Measurements from ENCODE around the gene EXD1. TPM values are rescaled to one million over a fixed set of nuclear protein-coding genes. Genes with fewer than 3 reads are reported as not detected.

EXD1 gene
- total and polyA plus RNA-seq, 9 of the 15 experiments (the other 6 are each of a cell fraction or from before 2014, with no cell fraction given) = not detected

DNA sequence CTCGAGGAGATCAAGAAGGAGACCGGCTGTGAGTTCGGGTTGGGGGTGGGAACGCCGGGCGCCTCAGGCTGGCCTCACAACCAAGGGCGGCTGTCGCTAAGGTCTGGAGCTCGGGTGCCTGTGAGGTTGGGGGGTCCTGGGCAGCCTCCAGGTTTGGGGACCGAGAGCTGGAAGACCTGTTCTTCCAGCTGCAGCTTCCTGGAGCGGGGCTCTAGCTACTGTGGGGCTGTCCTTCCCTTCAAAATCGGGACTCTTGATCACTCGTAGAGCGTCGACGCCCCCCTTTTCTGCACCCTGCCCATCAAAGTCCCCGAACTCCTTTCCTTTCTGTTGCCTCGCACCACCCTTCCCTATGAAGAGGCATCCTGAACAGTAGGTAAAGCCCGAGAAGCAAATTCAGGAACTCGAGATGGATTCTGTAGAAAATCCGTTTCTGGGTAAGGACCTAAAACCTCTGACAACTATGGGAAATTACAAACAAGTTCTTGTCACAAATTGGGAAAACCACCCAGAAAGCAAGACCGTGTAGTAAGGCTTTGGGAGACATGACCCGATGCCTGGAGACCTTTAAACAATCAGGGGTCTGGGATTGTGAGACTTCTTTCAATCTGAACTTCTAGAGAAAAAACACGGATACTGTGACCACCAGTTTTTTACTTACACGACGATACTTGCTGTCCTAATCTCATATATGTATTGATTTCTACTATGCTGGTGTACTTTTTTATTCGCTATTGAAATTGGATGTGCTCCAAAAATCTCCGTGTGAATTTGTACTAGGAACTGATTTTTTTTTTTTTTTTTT is 1.1 kb upstream of the EXD1 start (continued):
- no peak for TF ChIP-seq HDAC1 (IDR thresholded peaks at IDR 0.05)
- no peak; the same call in 1 of the 2 replicates for TF ChIP-seq ZBTB7A (IDR thresholded peaks at IDR 0.05; ENCODE audit: borderline replicate concordance, control insufficient read depth, low read depth, low read length)
- TF ChIP-seq, protein P1, sequence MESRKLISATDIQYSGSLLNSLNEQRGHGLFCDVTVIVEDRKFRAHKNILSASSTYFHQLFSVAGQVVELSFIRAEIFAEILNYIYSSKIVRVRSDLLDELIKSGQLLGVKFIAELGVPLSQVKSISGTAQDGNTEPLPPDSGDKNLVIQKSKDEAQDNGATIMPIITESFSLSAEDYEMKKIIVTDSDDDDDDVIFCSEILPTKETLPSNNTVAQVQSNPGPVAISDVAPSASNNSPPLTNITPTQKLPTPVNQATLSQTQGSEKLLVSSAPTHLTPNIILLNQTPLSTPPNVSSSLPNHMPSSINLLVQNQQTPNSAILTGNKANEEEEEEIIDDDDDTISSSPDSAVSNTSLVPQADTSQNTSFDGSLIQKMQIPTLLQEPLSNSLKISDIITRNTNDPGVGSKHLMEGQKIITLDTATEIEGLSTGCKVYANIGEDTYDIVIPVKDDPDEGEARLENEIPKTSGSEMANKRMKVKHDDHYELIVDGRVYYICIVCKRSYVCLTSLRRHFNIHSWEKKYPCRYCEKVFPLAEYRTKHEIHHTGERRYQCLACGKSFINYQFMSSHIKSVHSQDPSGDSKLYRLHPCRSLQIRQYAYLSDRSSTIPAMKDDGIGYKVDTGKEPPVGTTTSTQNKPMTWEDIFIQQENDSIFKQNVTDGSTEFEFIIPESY (CRISPR knock-in tag; IDR thresholded peaks at IDR 0.05) = no peak
- TF ChIP-seq RBM25 (IDR thresholded peaks at IDR 0.05; ENCODE audit: low read depth, low read length, severe bottlenecking) = no peak
- peak; percentile 72 for TF ChIP-seq NFIC (IDR thresholded peaks at IDR 0.05)
- TF ChIP-seq PHF21A (IDR thresholded peaks at IDR 0.05; ENCODE audit: borderline replicate concordance, low read depth) = no peak
- peak; percentile 22 for TF ChIP-seq BRD9 (IDR thresholded peaks at IDR 0.05; ENCODE audit: low read depth, partially characterized antibody)
- TF ChIP-seq, protein P2, sequence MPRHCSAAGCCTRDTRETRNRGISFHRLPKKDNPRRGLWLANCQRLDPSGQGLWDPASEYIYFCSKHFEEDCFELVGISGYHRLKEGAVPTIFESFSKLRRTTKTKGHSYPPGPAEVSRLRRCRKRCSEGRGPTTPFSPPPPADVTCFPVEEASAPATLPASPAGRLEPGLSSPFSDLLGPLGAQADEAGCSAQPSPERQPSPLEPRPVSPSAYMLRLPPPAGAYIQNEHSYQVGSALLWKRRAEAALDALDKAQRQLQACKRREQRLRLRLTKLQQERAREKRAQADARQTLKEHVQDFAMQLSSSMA (CRISPR knock-in tag; IDR thresholded peaks at IDR 0.05) = no peak
- TF ChIP-seq SMARCC2 (IDR thresholded peaks at IDR 0.05; ENCODE audit: low read depth) = 0 out of 2 replicates have a peak, but pooled peaks have one; percentile 27
- no peak for TF ChIP-seq NRF1 (conservative IDR thresholded peaks at IDR 0.05 in 1 of 2, IDR thresholded peaks at IDR 0.05 in 1 of 2)
- 0 out of 2 replicates have a peak, but pooled peaks have one; percentile 4 for TF ChIP-seq SMARCA4 (IDR thresholded peaks at IDR 0.05)
- TF ChIP-seq HNRNPUL1 (IDR thresholded peaks at IDR 0.05; ENCODE audit: low read length) = no peak
- TF ChIP-seq ZNF780A (CRISPR knock-in tag; IDR thresholded peaks at IDR 0.05) = no peak
- TF ChIP-seq NCOA4 (IDR thresholded peaks at IDR 0.05; ENCODE audit: partially characterized antibody) = no peak
- TF ChIP-seq, protein P3, sequence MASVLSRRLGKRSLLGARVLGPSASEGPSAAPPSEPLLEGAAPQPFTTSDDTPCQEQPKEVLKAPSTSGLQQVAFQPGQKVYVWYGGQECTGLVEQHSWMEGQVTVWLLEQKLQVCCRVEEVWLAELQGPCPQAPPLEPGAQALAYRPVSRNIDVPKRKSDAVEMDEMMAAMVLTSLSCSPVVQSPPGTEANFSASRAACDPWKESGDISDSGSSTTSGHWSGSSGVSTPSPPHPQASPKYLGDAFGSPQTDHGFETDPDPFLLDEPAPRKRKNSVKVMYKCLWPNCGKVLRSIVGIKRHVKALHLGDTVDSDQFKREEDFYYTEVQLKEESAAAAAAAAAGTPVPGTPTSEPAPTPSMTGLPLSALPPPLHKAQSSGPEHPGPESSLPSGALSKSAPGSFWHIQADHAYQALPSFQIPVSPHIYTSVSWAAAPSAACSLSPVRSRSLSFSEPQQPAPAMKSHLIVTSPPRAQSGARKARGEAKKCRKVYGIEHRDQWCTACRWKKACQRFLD (CRISPR knock-in tag; IDR thresholded peaks at IDR 0.05) = 0 out of 2 replicates have a peak, but pooled peaks have one; percentile 10
- no peak for TF ChIP-seq PHB (CRISPR knock-in tag; IDR thresholded peaks at IDR 0.05)
- TF ChIP-seq MIER1 (IDR thresholded peaks at IDR 0.05; ENCODE audit: low read depth) = no peak
- peak in 1 of 2 experiments; percentile 82 for TF ChIP-seq KDM1A (IDR thresholded peaks at IDR 0.05)
- TF ChIP-seq RBBP5 (IDR thresholded peaks at IDR 0.05; ENCODE audit: borderline replicate concordance, insufficient read depth, low read length, poor library complexity, severe bottlenecking) = peak; percentile 37
- TF ChIP-seq, protein P4, sequence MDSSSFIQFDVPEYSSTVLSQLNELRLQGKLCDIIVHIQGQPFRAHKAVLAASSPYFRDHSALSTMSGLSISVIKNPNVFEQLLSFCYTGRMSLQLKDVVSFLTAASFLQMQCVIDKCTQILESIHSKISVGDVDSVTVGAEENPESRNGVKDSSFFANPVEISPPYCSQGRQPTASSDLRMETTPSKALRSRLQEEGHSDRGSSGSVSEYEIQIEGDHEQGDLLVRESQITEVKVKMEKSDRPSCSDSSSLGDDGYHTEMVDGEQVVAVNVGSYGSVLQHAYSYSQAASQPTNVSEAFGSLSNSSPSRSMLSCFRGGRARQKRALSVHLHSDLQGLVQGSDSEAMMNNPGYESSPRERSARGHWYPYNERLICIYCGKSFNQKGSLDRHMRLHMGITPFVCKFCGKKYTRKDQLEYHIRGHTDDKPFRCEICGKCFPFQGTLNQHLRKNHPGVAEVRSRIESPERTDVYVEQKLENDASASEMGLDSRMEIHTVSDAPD (CRISPR knock-in tag; IDR thresholded peaks at IDR 0.05) = no peak
- TF ChIP-seq NR2C2 (CRISPR knock-in tag; IDR thresholded peaks at IDR 0.05) = no peak
- peak; percentile 78; the same call in 1 of the 2 replicates for TF ChIP-seq NR2C2 (tag; IDR thresholded peaks at IDR 0.05)
- TF ChIP-seq CBFB (CRISPR knock-in tag; IDR thresholded peaks at IDR 0.05) = no peak

All from K562 (cell line).